Mucosa of stomach (tissue), 1 donor: ENCODE results near the gene PARP6.
"Not testable (repeated sequence)": the region's sequence is repeated elsewhere in the genome, so short reads cannot be mapped to it uniquely, and the experiment has no call there.

Experiments
- H3K27me3 ChIP-seq: one replicate; pipeline ENCODE4 v1.7.0; 2013; ENCODE audit warnings: mild to moderate bottlenecking, low read length; ENCODE audit not compliant: control insufficient read depth, insufficient read depth
- H3K36me3 ChIP-seq: one replicate; pipeline ENCODE4 v1.7.0; 2013; ENCODE audit warnings: low read length; ENCODE audit not compliant: control insufficient read depth, insufficient read depth
- H3K4me1 ChIP-seq: one replicate; pipeline ENCODE4 v1.7.0; 2013; ENCODE audit warnings: mild to moderate bottlenecking, low read length; ENCODE audit not compliant: control insufficient read depth, insufficient read depth
- H3K4me3 ChIP-seq: one replicate; pipeline ENCODE4 v1.7.0; 2013; ENCODE audit warnings: low read length
- H3K9ac ChIP-seq: one replicate; pipeline ENCODE4 v1.7.0; 2013; ENCODE audit warnings: mild to moderate bottlenecking, low read length, moderate library complexity
- H3K9me3 ChIP-seq: one replicate; pipeline ENCODE4 v1.7.0; 2013; ENCODE audit warnings: mild to moderate bottlenecking, low read length, moderate library complexity; ENCODE audit not compliant: control insufficient read depth
- donor health status: Pancreatic carcinoma.

Gene PARP6

DNA sequence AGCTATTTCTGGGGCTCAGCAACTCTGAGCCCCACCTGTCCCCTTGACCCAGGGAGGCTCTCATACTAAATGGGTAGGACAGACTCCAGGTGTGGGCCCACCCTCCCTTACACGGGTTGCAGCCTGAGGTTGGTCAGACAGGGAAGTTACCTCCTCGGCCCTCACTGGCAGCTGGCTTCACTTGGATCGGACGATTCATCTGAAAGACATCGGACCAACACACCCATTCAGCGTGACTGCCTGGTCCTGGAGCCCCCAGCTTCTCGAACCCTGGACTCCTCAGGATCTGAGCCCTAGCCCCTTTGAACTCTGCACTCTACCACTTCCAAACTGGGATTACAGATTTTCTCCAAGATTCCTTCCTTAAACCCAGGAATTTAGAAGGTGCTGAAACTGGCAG lies 32.2 kb upstream of the PARP6 start:
- Histone ChIP-seq H3K27me3 (no peaks in the 10 kb centered on the region), H3K36me3 (no peaks in the 10 kb centered on the region), H3K4me3 (no peak overlapping the region), H3K4me1 (no peaks in the 10 kb centered on the region), H3K9me3 (no peaks in the 10 kb centered on the region), H3K9ac (no peak overlapping the region)

DNA sequence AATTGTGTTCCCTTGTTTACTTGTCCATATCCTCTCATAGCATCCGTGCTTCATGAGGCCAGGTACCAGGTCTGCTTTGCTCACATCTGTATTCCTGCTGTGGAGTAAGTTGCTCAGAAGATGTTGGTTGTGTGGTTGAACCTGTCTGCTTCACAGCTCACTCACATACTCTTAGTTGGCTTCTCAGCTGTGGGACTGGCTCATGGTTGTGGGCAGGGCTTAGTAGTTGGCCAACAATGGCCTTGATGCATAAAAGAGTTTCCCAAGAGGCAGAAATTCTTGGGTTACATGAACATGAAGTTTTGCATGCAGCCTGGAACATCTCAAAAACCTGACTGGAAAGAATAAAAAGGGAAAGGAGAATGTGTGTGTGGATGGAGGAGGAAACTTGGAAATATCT lies 30.6 kb upstream of the PARP6 start:
- Histone ChIP-seq H3K36me3 (no peaks in the 10 kb centered on the region), H3K9ac (no peak overlapping the region), H3K4me1 (no peaks in the 10 kb centered on the region), H3K9me3 (no peaks in the 10 kb centered on the region), H3K4me3 (no peak overlapping the region), H3K27me3 (no peaks in the 10 kb centered on the region)

- Histone ChIP-seq H3K36me3 (no peaks in the 10 kb centered on the region), H3K4me1 (no peaks in the 10 kb centered on the region), H3K9me3 (no peaks in the 10 kb centered on the region), H3K4me3 (no peak overlapping the region), H3K9ac (no peak overlapping the region), H3K27me3 (no peaks in the 10 kb centered on the region)
Measured at GRCh38 chr15:72289597-72290325, 17.4 kb upstream of the PARP6 start.

DNA sequence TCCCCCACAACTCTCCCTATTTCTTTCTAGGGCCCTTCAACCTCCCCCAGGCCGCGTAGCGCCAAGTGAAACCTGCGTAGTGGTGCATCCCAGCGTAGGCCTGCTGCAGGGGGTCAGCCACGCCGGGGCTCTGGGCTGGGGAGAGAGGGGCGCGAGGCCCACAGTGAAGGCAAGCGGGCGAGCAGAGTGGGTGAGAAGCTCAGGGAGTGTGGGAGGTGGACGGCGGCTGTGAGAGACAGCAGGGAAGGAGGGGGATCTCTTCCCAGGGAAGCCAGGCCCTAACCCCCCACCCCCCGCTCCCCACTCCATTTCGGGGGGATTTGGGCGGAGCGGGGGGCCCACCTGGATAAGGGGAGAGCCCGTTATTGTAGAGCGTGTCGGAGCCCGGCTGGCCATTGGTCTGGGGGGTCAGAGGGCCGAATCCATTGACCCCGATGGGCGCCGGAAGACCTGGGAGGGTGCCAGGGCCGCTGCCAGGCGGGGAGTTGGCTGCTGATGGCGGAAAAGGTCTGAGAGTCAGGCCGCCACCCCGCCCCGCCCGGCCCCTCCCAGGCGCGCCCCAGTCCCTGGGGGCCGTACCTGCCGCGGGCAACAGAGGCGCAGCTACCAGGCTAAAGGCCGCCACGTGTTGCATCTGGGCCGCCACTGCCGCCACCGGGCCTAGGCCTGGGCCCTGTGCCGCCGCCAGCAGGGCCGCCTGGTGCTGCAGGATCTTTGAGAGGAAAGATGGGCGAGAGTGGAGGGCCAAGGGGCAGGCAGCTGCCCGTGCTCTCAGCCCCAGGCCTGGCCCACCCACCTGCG lies 16.6 kb upstream of the PARP6 start:
- Histone ChIP-seq H3K9ac (no peak overlapping the region), H3K9me3 (no peaks in the 10 kb centered on the region), H3K4me3 (no peak overlapping the region), H3K27me3 (no peaks in the 10 kb centered on the region), H3K36me3 (no peaks in the 10 kb centered on the region), H3K4me1 (no peaks in the 10 kb centered on the region)

DNA sequence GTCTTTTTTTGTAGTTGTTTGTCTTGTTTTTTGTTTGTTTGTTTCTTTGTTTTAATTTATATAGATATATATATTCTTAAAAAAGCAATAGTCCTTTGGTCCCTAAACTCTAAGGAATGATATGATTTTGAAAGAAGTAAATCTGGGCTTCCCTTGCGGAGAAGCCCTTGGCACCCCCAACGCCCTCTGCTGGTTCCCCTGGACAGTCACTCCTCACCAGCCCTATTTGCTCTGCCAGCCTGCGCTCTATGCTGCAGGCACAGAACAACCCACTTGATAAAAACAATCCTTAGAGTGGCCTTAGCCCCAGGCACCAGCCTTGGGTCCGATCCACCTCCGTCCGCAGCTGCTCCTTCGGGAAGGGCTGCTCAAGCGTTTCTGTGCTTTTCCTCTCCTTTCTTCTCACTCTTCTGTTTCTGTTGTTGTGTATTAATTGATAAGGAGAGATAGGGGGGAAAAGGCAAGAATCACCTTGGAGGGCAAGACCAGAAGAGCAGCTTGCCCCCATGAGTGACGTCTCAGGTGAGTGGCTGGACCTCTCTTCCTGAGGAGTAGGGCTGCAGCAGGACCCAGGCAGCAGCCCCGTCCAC lies 13.7 kb upstream of the PARP6 start:
- Histone ChIP-seq H3K4me3 (no peak overlapping the region), H3K9ac (no peak overlapping the region), H3K36me3 (no peaks in the 10 kb centered on the region), H3K9me3 (no peaks in the 10 kb centered on the region), H3K27me3 (no peaks in the 10 kb centered on the region), H3K4me1 (no peaks in the 10 kb centered on the region)

GRCh38 chr15:72285402-72285801 lies 13.0 kb upstream of the PARP6 start:
- Histone ChIP-seq H3K9me3 (no peaks in the 10 kb centered on the region), H3K27me3 (no peaks in the 10 kb centered on the region), H3K4me3 (no peak overlapping the region), H3K36me3 (no peaks in the 10 kb centered on the region), H3K4me1 (no peaks in the 10 kb centered on the region), H3K9ac (no peak overlapping the region)

DNA sequence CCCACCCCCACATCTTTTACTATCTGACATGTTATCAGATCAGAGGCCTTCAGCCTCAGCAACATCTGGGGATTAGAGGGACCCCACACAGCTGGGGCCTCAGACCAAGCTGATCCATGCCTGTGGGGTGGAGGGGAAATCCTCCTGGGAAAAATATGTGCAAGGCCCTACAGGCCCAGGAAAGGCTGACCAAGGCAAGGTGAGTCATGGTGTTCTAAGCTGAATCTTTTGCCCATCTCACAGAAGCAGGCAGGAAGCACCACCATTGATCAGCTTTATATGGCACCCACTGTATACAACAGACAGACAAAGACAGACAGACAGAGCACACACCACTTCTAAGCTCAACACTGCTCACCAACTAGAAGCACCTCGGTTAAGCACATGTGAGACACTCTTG lies 12.4 kb upstream of the PARP6 start:
- no peak overlapping the region for H3K4me3 ChIP-seq
- no peaks in the 10 kb centered on the region for H3K36me3 ChIP-seq
- H3K9me3 ChIP-seq, result no peaks in the 10 kb centered on the region
- no peaks in the 10 kb centered on the region for H3K27me3 ChIP-seq
- H3K9ac ChIP-seq, result no peak overlapping the region
- no peaks in the 10 kb centered on the region for H3K4me1 ChIP-seq

DNA sequence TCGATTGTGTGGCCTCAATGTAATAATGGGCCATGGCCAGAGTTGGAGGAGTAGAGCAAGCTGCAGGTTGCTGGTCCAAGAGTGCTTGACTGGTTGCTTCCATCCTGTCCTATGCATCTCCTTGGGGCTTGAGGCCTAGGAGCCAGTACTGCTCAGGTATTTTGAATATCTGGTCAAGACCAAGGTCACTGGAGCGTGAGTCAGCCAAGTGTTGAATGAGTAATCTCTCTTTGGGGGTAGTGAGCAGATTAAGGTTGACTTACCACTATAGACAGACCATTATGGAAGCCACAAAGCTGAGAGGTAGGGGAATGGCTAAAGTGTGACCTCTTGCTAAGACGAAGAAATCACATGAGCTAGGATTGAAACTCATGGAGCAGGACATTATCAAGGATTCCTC lies 9.4 kb upstream of the PARP6 start:
- no peaks in the 10 kb centered on the region for H3K36me3 ChIP-seq
- no peaks in the 10 kb centered on the region for H3K27me3 ChIP-seq
- no peaks in the 10 kb centered on the region for H3K9me3 ChIP-seq
- H3K4me3 ChIP-seq, result no peak overlapping the region
- no peaks in the 10 kb centered on the region for H3K4me1 ChIP-seq
- H3K9ac ChIP-seq, result no peak overlapping the region

GRCh38 chr15:72280751-72281150 lies 8.4 kb upstream of the PARP6 start:
- no peaks in the 10 kb centered on the region for H3K36me3 ChIP-seq
- no peak overlapping the region for H3K9ac ChIP-seq
- H3K4me1 ChIP-seq, result no peaks in the 10 kb centered on the region
- no peaks in the 10 kb centered on the region for H3K9me3 ChIP-seq
- no peak overlapping the region for H3K4me3 ChIP-seq
- no peaks in the 10 kb centered on the region for H3K27me3 ChIP-seq

DNA sequence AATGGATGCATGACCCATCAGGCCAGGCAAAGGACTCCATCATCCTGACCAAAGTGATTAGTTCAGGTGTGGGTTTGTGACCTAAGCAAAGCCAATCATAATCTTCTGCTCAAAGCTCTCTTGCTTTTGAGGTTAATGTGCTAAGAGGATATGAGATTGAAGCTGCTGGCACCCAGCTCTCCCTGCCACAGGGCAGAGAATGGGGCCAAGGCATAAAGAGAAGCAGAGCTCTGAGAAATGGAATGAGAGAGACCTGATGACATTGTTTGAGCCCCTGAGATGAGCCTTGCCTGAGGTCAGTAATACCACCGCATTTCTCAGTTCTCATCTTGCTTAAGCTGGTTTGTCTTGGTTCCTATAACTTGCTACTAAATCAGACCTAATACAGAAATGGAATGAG lies 6.4 kb upstream of the PARP6 start:
- Histone ChIP-seq H3K27me3 (no peaks in the 10 kb centered on the region), H3K36me3 (no peaks in the 10 kb centered on the region), H3K9me3 (no peaks in the 10 kb centered on the region)

DNA sequence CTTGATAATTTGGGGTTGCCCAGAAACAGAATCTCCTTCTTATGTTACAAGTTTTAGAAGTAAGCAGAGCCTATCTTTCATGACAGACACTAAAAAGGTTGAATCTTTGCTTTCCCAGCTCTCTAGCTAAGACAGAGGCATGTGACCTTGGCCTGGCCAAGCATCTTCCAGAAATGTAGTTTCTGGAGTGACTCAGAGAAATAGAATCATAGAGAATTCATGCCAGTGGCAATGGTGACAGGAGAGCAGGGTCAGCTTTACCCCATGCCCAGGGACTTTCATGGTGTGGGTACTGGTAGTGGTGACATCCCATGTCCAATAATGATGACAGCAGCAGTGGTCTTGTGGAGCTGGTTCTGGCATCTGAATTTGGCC lies 4.0 kb upstream of the PARP6 start:
- Histone ChIP-seq H3K4me1 (peaks cover 6% of the 10 kb centered on the region), H3K27me3 (no peaks in the 10 kb centered on the region), H3K4me3 (no peak overlapping the region), H3K36me3 (no peaks in the 10 kb centered on the region), H3K9me3 (no peaks in the 10 kb centered on the region), H3K9ac (no peak overlapping the region)

More for the DNA sequence above, 6.4 kb upstream of the PARP6 start:
- no peak overlapping the region for H3K4me3 ChIP-seq
- H3K4me1 ChIP-seq, result no peaks in the 10 kb centered on the region
- no peak overlapping the region for H3K9ac ChIP-seq

DNA sequence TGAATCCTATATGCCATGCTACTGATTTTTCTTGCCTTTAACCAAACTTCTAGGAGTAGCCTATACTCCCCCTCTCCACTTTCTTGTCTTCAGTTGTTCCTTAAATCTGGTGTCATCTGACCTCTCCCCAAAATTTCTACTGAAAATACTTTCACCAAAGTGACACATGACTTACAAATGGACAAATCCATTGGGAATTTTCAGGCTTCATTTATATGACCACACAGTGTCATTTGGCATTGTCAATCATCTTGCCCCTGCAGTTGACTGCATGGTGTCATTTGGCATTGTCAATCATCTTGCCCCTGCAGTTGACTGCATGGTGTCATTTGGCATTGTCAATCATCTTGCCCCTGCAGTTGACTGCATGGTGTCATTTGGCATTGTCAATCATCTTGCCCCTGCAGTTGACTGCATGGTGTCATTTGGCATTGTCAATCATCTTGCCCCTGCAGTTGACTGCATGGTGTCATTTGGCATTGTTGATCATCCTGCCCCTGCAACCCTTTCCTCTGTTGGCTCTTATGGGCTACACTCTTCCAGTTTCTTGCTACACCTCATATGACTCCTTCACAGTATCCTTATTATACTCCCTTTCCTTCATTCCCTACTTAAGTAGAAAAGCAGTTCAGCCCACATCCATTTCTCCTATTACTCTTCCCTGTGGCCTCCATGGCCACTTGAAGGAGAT lies 3.4 kb upstream of the PARP6 start:
- not testable (repeated sequence) for H3K9me3 ChIP-seq, H3K9ac ChIP-seq, H3K4me3 ChIP-seq, H3K4me1 ChIP-seq, H3K36me3 ChIP-seq, H3K27me3 ChIP-seq
